GM21576 (cell line): ENCODE data around the gene GEN1.
A peak's percentile ranks its signal among the peaks of the same experiment; 100 is the strongest.

Source experiments
- ATAC-seq: cut with Tn5 transposase; IDR thresholded peaks from one replicate; pipeline ENCODE4 v1.9.1; 2021; ENCODE audit warnings: mild to moderate bottlenecking, moderate library complexity; ENCODE audit not compliant: unreplicated experiment

GEN1 gene

DNA sequence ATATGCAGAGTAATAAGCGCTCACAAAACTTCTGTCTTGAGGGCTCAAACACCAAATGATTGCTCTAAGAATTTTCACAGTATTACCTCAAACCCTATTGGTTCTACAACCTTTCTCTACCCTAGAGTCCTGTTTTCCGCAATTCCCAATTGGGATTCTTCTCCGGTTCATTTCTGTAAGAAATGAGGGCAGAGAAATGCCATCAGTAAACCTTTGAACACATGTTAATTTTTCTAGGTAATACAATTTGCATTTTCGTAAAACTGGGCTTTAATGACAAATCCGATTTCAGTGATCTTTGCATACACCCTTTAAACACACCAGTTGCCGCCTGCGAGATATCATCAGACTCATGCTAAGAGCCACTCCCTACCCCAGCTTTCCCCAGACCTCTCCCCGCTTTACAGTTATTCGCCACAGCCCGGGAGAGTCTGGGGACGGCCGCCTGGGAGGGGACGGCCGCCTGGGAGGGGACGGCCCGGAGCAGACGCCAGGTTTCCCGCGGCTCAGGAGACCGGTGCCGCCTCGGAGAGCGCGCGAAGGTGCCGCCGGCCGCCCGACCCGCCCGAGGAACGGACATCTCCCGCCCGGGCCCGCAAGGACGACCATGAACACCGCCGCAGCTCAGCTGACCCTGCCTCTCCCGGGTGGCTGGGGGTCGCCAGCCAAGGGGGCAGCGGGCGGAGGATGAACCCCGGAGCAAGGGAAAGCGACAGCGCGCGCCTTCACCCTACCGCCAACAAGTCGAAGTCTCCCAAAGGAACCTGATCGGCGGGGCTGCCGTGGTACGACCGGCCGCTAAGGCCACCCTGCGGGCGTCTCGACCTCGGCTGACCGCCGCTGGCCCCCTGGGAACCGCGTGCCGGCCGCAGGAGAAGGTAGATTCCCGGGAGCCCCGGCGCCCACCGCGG lies 791 bp upstream of the GEN1 start:
- peak; percentile 31 for ATAC-seq

- no peak for ATAC-seq
Measured at GRCh38 chr2:17754773-17755425, 961 bp downstream of the GEN1 start.

DNA sequence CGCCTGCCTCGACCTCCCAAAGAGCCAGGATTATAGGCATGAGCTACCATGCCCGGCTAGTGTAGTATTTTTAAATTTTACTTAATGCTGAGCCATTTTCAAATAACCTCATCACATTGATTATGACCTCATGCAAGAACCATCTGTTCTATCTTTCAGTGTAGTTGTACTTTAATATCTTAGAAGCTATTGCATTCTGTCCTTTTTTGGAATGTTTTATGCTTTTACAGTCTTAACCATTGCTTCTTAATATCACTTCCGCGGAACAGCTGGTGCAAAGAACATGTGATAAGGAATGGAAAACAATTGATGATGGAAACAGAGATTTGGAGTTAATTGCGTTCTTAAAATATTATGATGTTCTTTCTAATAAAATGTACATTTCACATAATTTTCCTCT lies 2.7 kb downstream of the GEN1 start:
- ATAC-seq: no peak

GRCh38 chr2:17757321-17757720 lies 3.4 kb downstream of the GEN1 start:
- ATAC-seq: no peak

DNA sequence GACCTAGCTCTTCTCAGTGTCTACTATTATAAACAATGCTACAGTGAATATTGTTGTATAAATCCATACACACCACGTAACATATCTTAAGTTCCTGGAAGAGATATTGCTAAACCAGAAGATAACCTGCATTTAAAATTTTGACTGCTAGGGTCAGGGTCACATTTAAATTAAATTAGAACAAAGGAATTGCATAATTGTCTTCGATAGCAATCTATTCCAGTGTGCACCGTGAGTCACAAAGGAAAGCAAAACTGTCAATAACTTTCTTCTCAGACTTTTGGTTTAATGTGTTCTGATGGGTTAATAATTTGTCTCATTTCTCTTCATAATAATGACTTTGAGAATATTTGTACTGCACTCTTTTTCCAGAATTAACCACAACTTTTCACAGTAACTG lies 4.2 kb downstream of the GEN1 start:
- ATAC-seq: no peak

DNA sequence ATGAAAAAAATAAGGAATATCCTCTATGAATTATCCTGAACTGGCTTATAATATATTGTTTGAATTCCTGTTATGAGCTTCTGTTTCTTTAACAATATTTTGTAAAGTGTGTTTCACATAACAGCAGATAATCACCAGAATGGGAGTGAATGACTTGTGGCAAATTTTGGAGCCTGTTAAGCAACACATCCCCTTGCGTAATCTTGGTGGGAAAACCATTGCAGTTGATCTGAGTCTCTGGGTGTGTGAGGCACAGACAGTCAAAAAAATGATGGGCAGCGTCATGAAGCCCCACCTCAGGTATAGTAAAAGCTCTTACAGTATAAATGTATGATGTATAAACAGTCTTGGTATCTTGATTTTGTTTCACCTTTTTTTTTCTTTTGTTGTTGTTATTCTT lies 5.9 kb downstream of the GEN1 start:
- no peak for ATAC-seq

GRCh38 chr2:17762451-17762850 lies 8.5 kb downstream of the GEN1 start:
- no peak for ATAC-seq

- ATAC-seq: no peak
Measured at GRCh38 chr2:17763641-17764333, 9.8 kb downstream of the GEN1 start.

DNA sequence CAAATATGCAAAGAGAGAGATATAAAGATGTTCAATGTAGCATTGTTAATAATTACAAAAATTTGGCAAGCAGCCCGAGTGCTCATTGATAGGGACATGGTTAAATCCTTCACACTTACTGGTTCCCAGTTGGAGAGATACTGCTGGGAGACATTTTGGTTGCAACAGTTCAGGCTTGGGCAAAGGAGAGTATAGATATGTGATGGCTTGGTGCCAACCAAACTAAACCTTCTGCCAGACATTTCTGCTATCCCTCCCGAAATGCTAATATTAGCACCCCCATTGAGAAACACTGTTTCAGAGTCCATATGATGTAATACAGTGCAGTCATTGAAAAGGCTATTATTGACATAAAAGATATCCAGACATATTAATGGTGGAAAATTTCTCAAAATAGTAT lies 11.5 kb downstream of the GEN1 start:
- ATAC-seq: no peak

- no peak for ATAC-seq
Measured at GRCh38 chr2:17768894-17769293, 15.0 kb downstream of the GEN1 start.

- no peak for ATAC-seq
Measured at GRCh38 chr2:17771956-17772355, 18.0 kb downstream of the GEN1 start.

DNA sequence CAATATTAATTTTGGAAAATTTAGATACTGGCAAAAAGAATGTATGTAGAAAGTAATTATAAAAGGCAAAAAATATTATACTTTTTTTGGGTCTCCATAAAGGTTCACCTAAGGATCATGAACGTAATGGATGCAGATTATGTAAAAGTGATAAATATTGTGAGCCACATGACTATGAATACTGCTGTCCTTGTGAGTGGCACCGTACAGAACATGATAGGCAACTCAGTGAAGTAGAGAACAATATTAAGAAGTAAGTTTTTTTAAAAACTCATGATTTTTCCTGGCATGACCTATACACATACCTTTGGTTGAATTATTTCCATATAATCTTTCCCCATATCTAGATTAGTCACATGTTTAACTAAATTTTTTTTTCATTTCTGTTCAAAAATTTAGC lies 18.6 kb downstream of the GEN1 start:
- no peak for ATAC-seq

- ATAC-seq: no peak
Measured at GRCh38 chr2:17780546-17780945, 26.6 kb downstream of the GEN1 start.

- no peak for ATAC-seq
Measured at GRCh38 chr2:17781482-17781881, 27.5 kb downstream of the GEN1 start.

- no peak for ATAC-seq
Measured at GRCh38 chr2:17786727-17787126, 32.8 kb downstream of the GEN1 start.

GRCh38 chr2:17788773-17789172 lies 34.8 kb downstream of the GEN1 start:
- ATAC-seq: no peak

DNA sequence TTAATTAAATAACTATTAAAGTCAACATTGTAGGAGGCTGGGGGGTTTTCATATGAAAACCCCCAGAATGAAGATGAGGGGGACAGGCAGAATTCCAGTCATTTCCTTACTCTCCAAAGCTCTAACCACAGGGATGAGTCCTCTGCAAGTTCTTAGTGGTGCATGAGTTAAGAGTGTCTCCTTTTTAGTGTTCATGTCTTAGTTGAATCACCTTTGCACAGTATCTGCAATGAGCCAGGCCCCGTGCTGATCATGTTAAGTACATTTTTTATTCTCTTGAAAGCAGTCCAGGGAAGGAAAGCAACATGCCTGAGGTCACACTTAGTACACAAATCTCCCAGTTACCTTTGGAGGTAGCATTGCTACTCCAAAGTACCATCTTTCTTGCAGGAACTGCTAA lies 36.6 kb downstream of the GEN1 start:
- ATAC-seq: no peak

- no peak for ATAC-seq
Measured at GRCh38 chr2:17791121-17791816, 37.3 kb downstream of the GEN1 start.

GRCh38 chr2:17791817-17792130 lies 37.8 kb downstream of the GEN1 start:
- no peak for ATAC-seq

DNA sequence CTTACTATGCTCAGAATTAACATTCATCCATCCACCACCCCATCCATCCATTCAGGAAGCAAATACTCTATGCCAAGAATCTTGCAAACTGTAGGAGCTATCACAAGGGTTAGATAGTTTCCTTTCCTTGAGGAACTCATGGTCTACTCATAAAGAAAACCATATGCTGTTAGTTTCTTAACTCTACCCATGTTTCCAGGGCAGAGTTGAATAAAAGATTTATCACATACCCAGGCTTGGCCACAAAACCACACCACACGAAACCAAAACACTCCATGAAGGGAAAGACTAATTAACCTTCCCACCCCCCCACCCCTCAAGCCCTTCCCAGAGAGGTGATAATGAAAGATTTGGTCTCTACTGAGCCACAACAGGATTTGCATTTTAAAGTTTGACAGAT lies 38.6 kb downstream of the GEN1 start:
- no peak for ATAC-seq

DNA sequence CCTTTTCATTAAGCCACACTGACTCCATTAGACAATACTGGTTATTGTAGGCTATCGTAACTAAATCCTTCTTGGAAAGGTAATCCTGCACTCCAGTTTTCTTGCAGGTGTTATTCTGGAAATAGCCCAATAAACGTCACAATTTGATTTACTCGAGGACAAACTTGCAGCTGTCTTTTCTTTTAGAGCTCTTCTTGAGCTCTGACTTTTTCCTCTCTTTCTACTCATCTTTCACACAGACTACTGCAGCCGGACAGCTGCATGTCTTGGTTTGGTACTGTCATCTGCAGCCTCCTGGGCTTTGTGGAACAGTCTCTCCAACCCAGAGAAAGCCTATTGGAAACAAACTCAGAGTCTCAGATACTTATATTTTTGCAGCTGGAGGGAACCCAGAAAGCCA lies 39.4 kb downstream of the GEN1 start:
- no peak for ATAC-seq
